Astrocyte of the cerebellum (primary cell): ENCODE results near the gene ANKRD35.

Source experiments
- DNase-seq: peaks from one replicate; pipeline ENCODE4 v3.0.0-alpha.2; 2011; ENCODE audit warnings: low read depth
- H3K4me3 ChIP-seq: 2 replicates; pipeline ENCODE4 v1.5.1; 2011; ENCODE audit warnings: mild to moderate bottlenecking, low read depth, low read length, moderate library complexity
- CTCF ChIP-seq: IDR thresholded peaks from 2 replicates; pipeline ENCODE4 v1.5.1; 2012; ENCODE audit warnings: low read length, low read depth, moderate library complexity, mild to moderate bottlenecking; ENCODE audit errors: missing control alignments
- in situ Hi-C: cut with HindIII; loops from 2 replicates; pipeline ENCODE4 v1.10.0; 2017; ENCODE audit warnings: low sequenced_read_pairs

ANKRD35 gene

GRCh38 chr1:145858238-145858900, 27.3 kb downstream of the ANKRD35 start:
- peak overlapping the region; percentile 86 for H3K4me3 ChIP-seq
- no peak for DNase-seq
- TF ChIP-seq CTCF = no peak
- in situ Hi-C loops = no loop called here

GRCh38 chr1:145857170-145857569, 28.5 kb downstream of the ANKRD35 start:
- H3K4me3 ChIP-seq = no peak overlapping the region
- no peak for TF ChIP-seq CTCF
- no peak for DNase-seq
- in situ Hi-C loops = no loop called here

GRCh38 chr1:145855426-145855948, 30.2 kb downstream of the ANKRD35 start:
- TF ChIP-seq CTCF = no peak
- no peak overlapping the region for H3K4me3 ChIP-seq
- in situ Hi-C loops = no loop called here
- DNase-seq = no peak

- no peak for DNase-seq
- TF ChIP-seq CTCF = peak; percentile 59
- H3K4me3 ChIP-seq = no peak overlapping the region
- in situ Hi-C loops = no loop called here
Observed at GRCh38 chr1:145849356-145850160, 36.1 kb downstream of the ANKRD35 start.

- no peak for TF ChIP-seq CTCF
- no peak for DNase-seq
- no peak overlapping the region for H3K4me3 ChIP-seq
- in situ Hi-C loops = no loop called here
Observed at GRCh38 chr1:145847827-145848226, 37.8 kb downstream of the ANKRD35 start.

- peak; percentile 81 for TF ChIP-seq CTCF
- peak overlapping the region; percentile 56 for H3K4me3 ChIP-seq
- DNase-seq = peak; percentile 9
- in situ Hi-C loops = no loop called here
Observed at GRCh38 chr1:145846201-145846612, 39.5 kb downstream of the ANKRD35 start.
